C4-2B (cell line): Measurements from ENCODE around the gene OR2A14.

ENCODE experiments used
- H3K27ac ChIP-seq: fragments of 450-650 bp; 2 replicates; pipeline ENCODE4 v1.5.1; 2017
- CTCF ChIP-seq: fragments of 450-650 bp; conservative IDR thresholded peaks from 2 replicates; pipeline ENCODE4 v1.5.1; 2017; ENCODE audit warnings: mild to moderate bottlenecking
- ZFX ChIP-seq: fragments of 450-650 bp; IDR thresholded peaks from 2 replicates; pipeline ENCODE4 v1.6.1; 2017

Gene OR2A14

GRCh38 chr7:144100607-144101006 lies 22.4 kb upstream of the OR2A14 start:
- TF ChIP-seq ZFX = no peak
- TF ChIP-seq CTCF = no peak
- no peak overlapping the region for H3K27ac ChIP-seq

GRCh38 chr7:144102041-144102440 lies 20.9 kb upstream of the OR2A14 start:
- no peak overlapping the region for H3K27ac ChIP-seq
- TF ChIP-seq ZFX (no peak), CTCF (no peak)

GRCh38 chr7:144105211-144105610 lies 17.8 kb upstream of the OR2A14 start:
- no peak for TF ChIP-seq ZFX
- TF ChIP-seq CTCF = no peak
- H3K27ac ChIP-seq = no peak overlapping the region

- TF ChIP-seq CTCF = no peak
- H3K27ac ChIP-seq = no peak within 1 kb of the TSS
Measured at GRCh38 chr7:144109283-144109682, 13.7 kb upstream of the OR2A14 start, which contains the start of gene OR2A2. TSS of gene OR2A2 (plus strand) at chr7:144109583. CDS start at chr7:144109583, 0 bp downstream.

GRCh38 chr7:144110272-144110671 lies 12.7 kb upstream of the OR2A14 start:
- H3K27ac ChIP-seq = no peak overlapping the region
- TF ChIP-seq ZFX (no peak), CTCF (no peak)

GRCh38 chr7:144113651-144114050 lies 9.3 kb upstream of the OR2A14 start:
- H3K27ac ChIP-seq = no peak overlapping the region
- TF ChIP-seq CTCF = no peak
- no peak for TF ChIP-seq ZFX

- no peak overlapping the region for H3K27ac ChIP-seq
- no peak for TF ChIP-seq ZFX
- peak; percentile 8; the same call in 1 of the 2 replicates for TF ChIP-seq CTCF
Measured at GRCh38 chr7:144118341-144118740, 4.6 kb upstream of the OR2A14 start.
